ENCODE measurements around the gene KRT72. TPM values are rescaled to one million over a fixed set of nuclear protein-coding genes. Genes with fewer than 3 reads are reported as not detected.

KRT72 gene
- total and polyA plus RNA-seq, 2 experiments from 2014 or later, result not detected

DNA sequence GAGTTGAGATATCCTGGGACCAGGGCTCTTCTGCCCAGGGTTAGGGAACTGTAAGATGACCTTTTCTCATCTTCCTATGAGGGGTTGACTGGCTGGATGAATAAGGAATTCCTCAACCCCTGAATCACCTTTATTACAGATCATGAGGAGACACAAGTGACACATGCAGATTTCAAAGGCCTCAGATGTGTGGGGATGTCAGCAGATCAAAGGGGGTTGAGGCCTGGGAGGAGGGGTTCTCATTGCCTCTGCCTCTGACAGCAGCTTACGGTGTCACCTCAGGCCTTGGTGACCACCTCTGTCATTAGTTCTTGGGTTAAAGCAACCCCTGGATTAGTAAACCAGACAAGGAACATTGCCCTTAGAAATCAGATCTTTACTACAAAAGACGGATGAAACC, 2.1 kb upstream of the KRT72 start:
- no peaks in the 10 kb centered on the region for H3K4me1 Mint-ChIP-seq
- DNase-seq (ENCODE audit: low spot score), result no peak
- H3K9me3 Mint-ChIP-seq, result no peaks in the 10 kb centered on the region; the same call in 2 of the 3 replicates
- Histone ChIP-seq H3K4me3 (no peak overlapping the region), H3K36me3 (ENCODE audit: insufficient read depth) (no peaks in the 10 kb centered on the region), H3K9me2 (ENCODE audit: insufficient read depth) (0 out of 2 replicates have a peak, but pooled peaks cover 5% of the 10 kb centered on the region), H3K4me2 (no peak overlapping the region), H3K4me1 (ENCODE audit: insufficient read depth) (no peaks in the 10 kb centered on the region), H3K79me2 (replicated peaks; ENCODE audit: insufficient read depth) (no peaks in the 10 kb centered on the region), H2AFZ (no peak overlapping the region), H3K27me3 (ENCODE audit: insufficient read depth) (peaks cover 24% of the 10 kb centered on the region), H3F3A (replicated peaks; ENCODE audit: low read depth) (no peaks in the 10 kb centered on the region), H4K20me1 (replicated peaks; ENCODE audit: insufficient read depth) (no peaks in the 10 kb centered on the region), H3K27ac (ENCODE audit: low read depth) (no peak overlapping the region)
- no peak for ATAC-seq
- no peak overlapping the region for H3K27ac Mint-ChIP-seq
- H3K4me3 Mint-ChIP-seq, result no peak overlapping the region
- peaks cover 14% of the 10 kb centered on the region for H3K27me3 Mint-ChIP-seq (ENCODE audit: insufficient read depth, low read depth, poor library complexity)
- no peaks in the 10 kb centered on the region for H3K36me3 Mint-ChIP-seq (ENCODE audit: low read depth)
- TF ChIP-seq STAT1 (IDR thresholded peaks at IDR 0.05; ENCODE audit: unreplicated experiment), result no peak
- TF ChIP-seq JUNB (IDR thresholded peaks at IDR 0.05; ENCODE audit: unreplicated experiment), result no peak
- TF ChIP-seq, protein P1, sequence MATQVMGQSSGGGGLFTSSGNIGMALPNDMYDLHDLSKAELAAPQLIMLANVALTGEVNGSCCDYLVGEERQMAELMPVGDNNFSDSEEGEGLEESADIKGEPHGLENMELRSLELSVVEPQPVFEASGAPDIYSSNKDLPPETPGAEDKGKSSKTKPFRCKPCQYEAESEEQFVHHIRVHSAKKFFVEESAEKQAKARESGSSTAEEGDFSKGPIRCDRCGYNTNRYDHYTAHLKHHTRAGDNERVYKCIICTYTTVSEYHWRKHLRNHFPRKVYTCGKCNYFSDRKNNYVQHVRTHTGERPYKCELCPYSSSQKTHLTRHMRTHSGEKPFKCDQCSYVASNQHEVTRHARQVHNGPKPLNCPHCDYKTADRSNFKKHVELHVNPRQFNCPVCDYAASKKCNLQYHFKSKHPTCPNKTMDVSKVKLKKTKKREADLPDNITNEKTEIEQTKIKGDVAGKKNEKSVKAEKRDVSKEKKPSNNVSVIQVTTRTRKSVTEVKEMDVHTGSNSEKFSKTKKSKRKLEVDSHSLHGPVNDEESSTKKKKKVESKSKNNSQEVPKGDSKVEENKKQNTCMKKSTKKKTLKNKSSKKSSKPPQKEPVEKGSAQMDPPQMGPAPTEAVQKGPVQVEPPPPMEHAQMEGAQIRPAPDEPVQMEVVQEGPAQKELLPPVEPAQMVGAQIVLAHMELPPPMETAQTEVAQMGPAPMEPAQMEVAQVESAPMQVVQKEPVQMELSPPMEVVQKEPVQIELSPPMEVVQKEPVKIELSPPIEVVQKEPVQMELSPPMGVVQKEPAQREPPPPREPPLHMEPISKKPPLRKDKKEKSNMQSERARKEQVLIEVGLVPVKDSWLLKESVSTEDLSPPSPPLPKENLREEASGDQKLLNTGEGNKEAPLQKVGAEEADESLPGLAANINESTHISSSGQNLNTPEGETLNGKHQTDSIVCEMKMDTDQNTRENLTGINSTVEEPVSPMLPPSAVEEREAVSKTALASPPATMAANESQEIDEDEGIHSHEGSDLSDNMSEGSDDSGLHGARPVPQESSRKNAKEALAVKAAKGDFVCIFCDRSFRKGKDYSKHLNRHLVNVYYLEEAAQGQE (IDR thresholded peaks at IDR 0.05; ENCODE audit: unreplicated experiment), result no peak
- TF ChIP-seq ZNF114 (CRISPR knock-in tag; IDR thresholded peaks at IDR 0.05), result no peak
- TF ChIP-seq NANOG (IDR thresholded peaks at IDR 0.05; ENCODE audit: borderline replicate concordance), result no peak
- TF ChIP-seq ETS1 (IDR thresholded peaks at IDR 0.05), result no peak
- TF ChIP-seq, protein P2, sequence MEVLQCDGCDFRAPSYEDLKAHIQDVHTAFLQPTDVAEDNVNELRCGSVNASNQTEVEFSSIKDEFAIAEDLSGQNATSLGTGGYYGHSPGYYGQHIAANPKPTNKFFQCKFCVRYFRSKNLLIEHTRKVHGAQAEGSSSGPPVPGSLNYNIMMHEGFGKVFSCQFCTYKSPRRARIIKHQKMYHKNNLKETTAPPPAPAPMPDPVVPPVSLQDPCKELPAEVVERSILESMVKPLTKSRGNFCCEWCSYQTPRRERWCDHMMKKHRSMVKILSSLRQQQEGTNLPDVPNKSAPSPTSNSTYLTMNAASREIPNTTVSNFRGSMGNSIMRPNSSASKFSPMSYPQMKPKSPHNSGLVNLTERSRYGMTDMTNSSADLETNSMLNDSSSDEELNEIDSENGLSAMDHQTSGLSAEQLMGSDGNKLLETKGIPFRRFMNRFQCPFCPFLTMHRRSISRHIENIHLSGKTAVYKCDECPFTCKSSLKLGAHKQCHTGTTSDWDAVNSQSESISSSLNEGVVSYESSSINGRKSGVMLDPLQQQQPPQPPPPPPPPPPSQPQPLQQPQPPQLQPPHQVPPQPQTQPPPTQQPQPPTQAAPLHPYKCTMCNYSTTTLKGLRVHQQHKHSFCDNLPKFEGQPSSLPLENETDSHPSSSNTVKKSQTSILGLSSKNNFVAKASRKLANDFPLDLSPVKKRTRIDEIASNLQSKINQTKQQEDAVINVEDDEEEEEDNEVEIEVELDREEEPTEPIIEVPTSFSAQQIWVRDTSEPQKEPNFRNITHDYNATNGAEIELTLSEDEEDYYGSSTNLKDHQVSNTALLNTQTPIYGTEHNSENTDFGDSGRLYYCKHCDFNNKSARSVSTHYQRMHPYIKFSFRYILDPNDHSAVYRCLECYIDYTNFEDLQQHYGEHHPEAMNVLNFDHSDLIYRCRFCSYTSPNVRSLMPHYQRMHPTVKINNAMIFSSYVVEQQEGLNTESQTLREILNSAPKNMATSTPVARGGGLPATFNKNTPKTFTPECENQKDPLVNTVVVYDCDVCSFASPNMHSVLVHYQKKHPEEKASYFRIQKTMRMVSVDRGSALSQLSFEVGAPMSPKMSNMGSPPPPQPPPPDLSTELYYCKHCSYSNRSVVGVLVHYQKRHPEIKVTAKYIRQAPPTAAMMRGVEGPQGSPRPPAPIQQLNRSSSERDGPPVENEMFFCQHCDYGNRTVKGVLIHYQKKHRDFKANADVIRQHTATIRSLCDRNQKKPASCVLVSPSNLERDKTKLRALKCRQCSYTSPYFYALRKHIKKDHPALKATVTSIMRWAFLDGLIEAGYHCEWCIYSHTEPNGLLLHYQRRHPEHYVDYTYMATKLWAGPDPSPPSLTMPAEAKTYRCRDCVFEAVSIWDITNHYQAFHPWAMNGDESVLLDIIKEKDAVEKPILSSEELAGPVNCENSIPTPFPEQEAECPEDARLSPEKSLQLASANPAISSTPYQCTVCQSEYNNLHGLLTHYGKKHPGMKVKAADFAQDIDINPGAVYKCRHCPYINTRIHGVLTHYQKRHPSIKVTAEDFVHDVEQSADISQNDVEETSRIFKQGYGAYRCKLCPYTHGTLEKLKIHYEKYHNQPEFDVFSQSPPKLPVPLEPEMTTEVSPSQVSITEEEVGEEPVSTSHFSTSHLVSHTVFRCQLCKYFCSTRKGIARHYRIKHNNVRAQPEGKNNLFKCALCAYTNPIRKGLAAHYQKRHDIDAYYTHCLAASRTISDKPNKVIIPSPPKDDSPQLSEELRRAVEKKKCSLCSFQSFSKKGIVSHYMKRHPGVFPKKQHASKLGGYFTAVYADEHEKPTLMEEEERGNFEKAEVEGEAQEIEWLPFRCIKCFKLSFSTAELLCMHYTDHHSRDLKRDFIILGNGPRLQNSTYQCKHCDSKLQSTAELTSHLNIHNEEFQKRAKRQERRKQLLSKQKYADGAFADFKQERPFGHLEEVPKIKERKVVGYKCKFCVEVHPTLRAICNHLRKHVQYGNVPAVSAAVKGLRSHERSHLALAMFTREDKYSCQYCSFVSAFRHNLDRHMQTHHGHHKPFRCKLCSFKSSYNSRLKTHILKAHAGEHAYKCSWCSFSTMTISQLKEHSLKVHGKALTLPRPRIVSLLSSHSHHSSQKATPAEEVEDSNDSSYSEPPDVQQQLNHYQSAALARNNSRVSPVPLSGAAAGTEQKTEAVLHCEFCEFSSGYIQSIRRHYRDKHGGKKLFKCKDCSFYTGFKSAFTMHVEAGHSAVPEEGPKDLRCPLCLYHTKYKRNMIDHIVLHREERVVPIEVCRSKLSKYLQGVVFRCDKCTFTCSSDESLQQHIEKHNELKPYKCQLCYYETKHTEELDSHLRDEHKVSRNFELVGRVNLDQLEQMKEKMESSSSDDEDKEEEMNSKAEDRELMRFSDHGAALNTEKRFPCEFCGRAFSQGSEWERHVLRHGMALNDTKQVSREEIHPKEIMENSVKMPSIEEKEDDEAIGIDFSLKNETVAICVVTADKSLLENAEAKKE (CRISPR knock-in tag; IDR thresholded peaks at IDR 0.05), result no peak
- TF ChIP-seq, protein P3, sequence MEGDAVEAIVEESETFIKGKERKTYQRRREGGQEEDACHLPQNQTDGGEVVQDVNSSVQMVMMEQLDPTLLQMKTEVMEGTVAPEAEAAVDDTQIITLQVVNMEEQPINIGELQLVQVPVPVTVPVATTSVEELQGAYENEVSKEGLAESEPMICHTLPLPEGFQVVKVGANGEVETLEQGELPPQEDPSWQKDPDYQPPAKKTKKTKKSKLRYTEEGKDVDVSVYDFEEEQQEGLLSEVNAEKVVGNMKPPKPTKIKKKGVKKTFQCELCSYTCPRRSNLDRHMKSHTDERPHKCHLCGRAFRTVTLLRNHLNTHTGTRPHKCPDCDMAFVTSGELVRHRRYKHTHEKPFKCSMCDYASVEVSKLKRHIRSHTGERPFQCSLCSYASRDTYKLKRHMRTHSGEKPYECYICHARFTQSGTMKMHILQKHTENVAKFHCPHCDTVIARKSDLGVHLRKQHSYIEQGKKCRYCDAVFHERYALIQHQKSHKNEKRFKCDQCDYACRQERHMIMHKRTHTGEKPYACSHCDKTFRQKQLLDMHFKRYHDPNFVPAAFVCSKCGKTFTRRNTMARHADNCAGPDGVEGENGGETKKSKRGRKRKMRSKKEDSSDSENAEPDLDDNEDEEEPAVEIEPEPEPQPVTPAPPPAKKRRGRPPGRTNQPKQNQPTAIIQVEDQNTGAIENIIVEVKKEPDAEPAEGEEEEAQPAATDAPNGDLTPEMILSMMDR (conservative IDR thresholded peaks at IDR 0.05; ENCODE audit: low read depth in 2 of 2), result no peak
- TF ChIP-seq POLR2AphosphoS5 (IDR thresholded peaks at IDR 0.05; ENCODE audit: low read depth), result no peak
- no peak for TF ChIP-seq EZH2phosphoT487 (IDR thresholded peaks at IDR 0.05; ENCODE audit: unreplicated experiment)
- TF ChIP-seq CREB1 (CRISPR knock-in tag; IDR thresholded peaks at IDR 0.05; ENCODE audit: low read depth), result no peak
- no peak for TF ChIP-seq EZH2 (IDR thresholded peaks at IDR 0.05; ENCODE audit: low read depth, unreplicated experiment)
- no peak for TF ChIP-seq ZNF331 (CRISPR knock-in tag; IDR thresholded peaks at IDR 0.05; ENCODE audit: low read depth)

Measured in GM23338 (cell line).